GM12875 (cell line): ENCODE measurements around the gene RABGAP1L.

Experiments used
- H3K4me3 ChIP-seq: one replicate; pipeline ENCODE4 v1.5.1; 2011; ENCODE audit warnings: low read depth, low read length, control low read depth
- CTCF ChIP-seq: IDR thresholded peaks from 2 replicates; pipeline ENCODE4 v1.5.1; 2011; ENCODE audit warnings: low read depth, mild to moderate bottlenecking, control low read depth, inconsistent platforms, low read length, moderate library complexity, borderline replicate concordance; ENCODE audit not compliant: insufficient read depth

Gene RABGAP1L

GRCh38 chr1:174158767-174159251, 511 bp upstream of the RABGAP1L start:
- peak overlapping the region; percentile 100 for H3K4me3 ChIP-seq
- no peak for TF ChIP-seq CTCF

GRCh38 chr1:174160109-174160473, 771 bp downstream of the RABGAP1L start:
- no peak for TF ChIP-seq CTCF
- H3K4me3 ChIP-seq: peak overlapping the region; percentile 100

GRCh38 chr1:174160603-174161002, 1.3 kb downstream of the RABGAP1L start:
- H3K4me3 ChIP-seq: peak overlapping the region; percentile 100
- TF ChIP-seq CTCF: no peak

- no peak for TF ChIP-seq CTCF
- peak overlapping the region; percentile 100 for H3K4me3 ChIP-seq
These were observed 2.5 kb downstream of the RABGAP1L start for GRCh38 chr1:174161813-174162212.

- no peak for TF ChIP-seq CTCF
- peak overlapping the region; percentile 12 for H3K4me3 ChIP-seq
These were observed 5.5 kb downstream of the RABGAP1L start for GRCh38 chr1:174164826-174165225.

GRCh38 chr1:174165471-174166137, 6.3 kb downstream of the RABGAP1L start:
- peak; percentile 36; the same call in 1 of the 2 replicates for TF ChIP-seq CTCF
- peak overlapping the region; percentile 21 for H3K4me3 ChIP-seq

- no peak overlapping the region for H3K4me3 ChIP-seq
- TF ChIP-seq CTCF: no peak
These were observed 7.4 kb downstream of the RABGAP1L start for GRCh38 chr1:174166530-174167264.
